HEK293 (cell line): Measurements from ENCODE around the gene MRPL4.
A peak's percentile ranks its signal among the peaks of the same experiment; 100 is the strongest.

Experiments
- FEZF1 ChIP-seq: fragments of 450-650 bp; formaldehyde crosslinking; IDR thresholded peaks from 2 replicates; pipeline ENCODE4 v1.5.1; 2016; ENCODE audit warnings: missing biosample characterization, missing genetic modification characterization
- HIC1 ChIP-seq: fragments of 450-650 bp; formaldehyde crosslinking; IDR thresholded peaks from 2 replicates; pipeline ENCODE4 v1.5.1; 2016; ENCODE audit warnings: missing biosample characterization, missing genetic modification characterization
- HOXC10 ChIP-seq: sonication (generic); formaldehyde crosslinking; IDR thresholded peaks from 2 replicates; pipeline ENCODE4 v1.8.1; 2023; ENCODE audit warnings: mild to moderate bottlenecking, missing genetic modification reagents
- HOXD13 ChIP-seq: sonication (generic); formaldehyde crosslinking; IDR thresholded peaks from 2 replicates; pipeline ENCODE4 v1.8.0; 2022; ENCODE audit warnings: missing genetic modification reagents, borderline replicate concordance
- MZF1 ChIP-seq: fragments of 450-650 bp; formaldehyde crosslinking; IDR thresholded peaks from 2 replicates; pipeline ENCODE4 v1.5.1; 2017; ENCODE audit warnings: missing biosample characterization, missing genetic modification characterization, borderline replicate concordance
- PRDM10 ChIP-seq: fragments of 450-650 bp; formaldehyde crosslinking; IDR thresholded peaks from 2 replicates; pipeline ENCODE4 v1.5.1; 2016; ENCODE audit warnings: missing biosample characterization, missing genetic modification characterization
- SCRT2 ChIP-seq: fragments of 450-650 bp; formaldehyde crosslinking; IDR thresholded peaks from 2 replicates; pipeline ENCODE4 v1.5.1; 2016; ENCODE audit warnings: missing biosample characterization, missing genetic modification characterization
- YY1 ChIP-seq: fragments of 450-650 bp; formaldehyde crosslinking; IDR thresholded peaks from 2 replicates; pipeline ENCODE4 v1.5.1; 2018; ENCODE audit warnings: missing biosample characterization, missing genetic modification characterization
- ZBTB11 ChIP-seq: fragments of 450-650 bp; formaldehyde crosslinking; conservative IDR thresholded peaks from 2 replicates; pipeline ENCODE4 v1.5.1; 2016; ENCODE audit warnings: low read depth, missing biosample characterization, missing genetic modification characterization
- ZFP69B ChIP-seq: fragments of 450-650 bp; formaldehyde crosslinking; IDR thresholded peaks from 2 replicates; pipeline ENCODE4 v1.5.1; 2016; ENCODE audit warnings: missing biosample characterization, missing genetic modification characterization
- ZNF146 ChIP-seq: fragments of 450-650 bp; formaldehyde crosslinking; IDR thresholded peaks from 2 replicates; pipeline ENCODE4 v1.5.1; 2016; ENCODE audit warnings: missing biosample characterization, missing genetic modification characterization
- ZNF155 ChIP-seq: fragments of 450-650 bp; formaldehyde crosslinking; IDR thresholded peaks from 2 replicates; pipeline ENCODE4 v1.5.1; 2016; ENCODE audit warnings: missing biosample characterization, missing genetic modification characterization
- ZNF202 ChIP-seq: fragments of 450-650 bp; formaldehyde crosslinking; IDR thresholded peaks from 2 replicates; pipeline ENCODE4 v1.5.1; 2016; ENCODE audit warnings: missing biosample characterization, missing genetic modification characterization, borderline replicate concordance
- ZNF223 ChIP-seq: fragments of 450-650 bp; formaldehyde crosslinking; IDR thresholded peaks from 2 replicates; pipeline ENCODE4 v1.5.1; 2016; ENCODE audit warnings: missing biosample characterization, missing genetic modification characterization
- ZNF280D ChIP-seq: fragments of 450-650 bp; formaldehyde crosslinking; IDR thresholded peaks from 2 replicates; pipeline ENCODE4 v1.5.1; 2016; ENCODE audit warnings: missing biosample characterization, missing genetic modification characterization
- ZNF404 ChIP-seq: fragments of 450-650 bp; formaldehyde crosslinking; IDR thresholded peaks from 2 replicates; pipeline ENCODE4 v1.5.1; 2017; ENCODE audit warnings: missing biosample characterization, missing genetic modification characterization
- ZNF416 ChIP-seq: fragments of 450-650 bp; formaldehyde crosslinking; IDR thresholded peaks from 2 replicates; pipeline ENCODE4 v1.5.1; 2016; ENCODE audit warnings: missing biosample characterization, missing genetic modification characterization
- ZNF48 ChIP-seq: fragments of 450-650 bp; formaldehyde crosslinking; IDR thresholded peaks from 2 replicates; pipeline ENCODE4 v1.5.1; 2016; ENCODE audit warnings: missing biosample characterization, missing genetic modification characterization
- ZNF549 ChIP-seq: fragments of 450-650 bp; IDR thresholded peaks from 2 replicates; pipeline ENCODE4 v1.5.1; 2018; ENCODE audit warnings: missing biosample characterization, missing genetic modification characterization, mild to moderate bottlenecking, inconsistent platforms, moderate library complexity
- ZNF571 ChIP-seq: fragments of 450-650 bp; formaldehyde crosslinking; IDR thresholded peaks from 2 replicates; pipeline ENCODE4 v1.5.0; 2017; ENCODE audit warnings: missing biosample characterization, missing genetic modification characterization
- ZNF585B ChIP-seq: fragments of 450-650 bp; formaldehyde crosslinking; IDR thresholded peaks from 2 replicates; pipeline ENCODE4 v1.5.1; 2016; ENCODE audit warnings: missing biosample characterization, missing genetic modification characterization
- ZNF596 ChIP-seq: fragments of 450-650 bp; IDR thresholded peaks from 2 replicates; pipeline ENCODE4 v1.5.0; 2018; ENCODE audit warnings: missing biosample characterization, mild to moderate bottlenecking, missing genetic modification characterization, moderate library complexity
- ZNF645 ChIP-seq: fragments of 450-650 bp; formaldehyde crosslinking; IDR thresholded peaks from 2 replicates; pipeline ENCODE4; 2016; ENCODE audit warnings: missing biosample characterization, missing genetic modification characterization
- ZNF658 ChIP-seq: fragments of 450-650 bp; formaldehyde crosslinking; IDR thresholded peaks from 2 replicates; pipeline ENCODE4; 2016; ENCODE audit warnings: missing biosample characterization, missing genetic modification characterization
- ZNF670 ChIP-seq: fragments of 450-650 bp; formaldehyde crosslinking; IDR thresholded peaks from 2 replicates; pipeline ENCODE4 v1.5.1; 2016; ENCODE audit warnings: missing biosample characterization, missing genetic modification characterization, low read depth
- ZNF747 ChIP-seq: fragments of 450-650 bp; formaldehyde crosslinking; IDR thresholded peaks from 2 replicates; pipeline ENCODE4 v1.5.1; 2016; ENCODE audit warnings: missing biosample characterization, missing genetic modification characterization
- ZNF777 ChIP-seq: fragments of 450-650 bp; formaldehyde crosslinking; IDR thresholded peaks from 2 replicates; pipeline ENCODE4 v1.5.1; 2017; ENCODE audit warnings: missing biosample characterization, missing genetic modification characterization, borderline replicate concordance
- ZNF791 ChIP-seq: fragments of 450-650 bp; formaldehyde crosslinking; IDR thresholded peaks from 2 replicates; pipeline ENCODE4 v1.5.1; 2016; ENCODE audit warnings: missing biosample characterization, missing genetic modification characterization

Gene MRPL4

GRCh38 chr19:10238172-10238783 is 13.7 kb upstream of the MRPL4 start (continued):
- TF ChIP-seq ZNF280D (tag by site-specific recombination) (no peak), YY1 (no peak), ZNF571 (tag by site-specific recombination) (no peak), HIC1 (tag by site-specific recombination) (no peak), ZNF670 (tag by site-specific recombination) (no peak), ZNF747 (tag by site-specific recombination) (no peak), ZNF658 (tag by site-specific recombination) (no peak), ZNF202 (tag by site-specific recombination) (no peak), SCRT2 (no peak), ZFP69B (tag by site-specific recombination) (peak; percentile 52; the same call in 1 of the 2 replicates), HOXD13 (no peak), ZNF777 (tag by site-specific recombination) (no peak), ZBTB11 (tag by site-specific recombination) (no peak), ZNF146 (tag by site-specific recombination) (peak; percentile 23; the same call in 1 of the 2 replicates), PRDM10 (tag by site-specific recombination) (no peak), ZNF404 (tag by site-specific recombination) (no peak), ZNF48 (tag by site-specific recombination) (no peak), ZNF791 (tag by site-specific recombination) (no peak), ZNF549 (tag by site-specific recombination) (no peak), FEZF1 (peak; percentile 95), MZF1 (tag by site-specific recombination) (no peak), ZNF596 (tag by site-specific recombination) (no peak), ZNF585B (tag by site-specific recombination) (no peak), ZNF645 (tag by site-specific recombination) (no peak), ZNF416 (no peak), ZNF155 (tag by site-specific recombination) (no peak), HOXC10 (CRISPR knock-in tag) (no peak), ZNF223 (tag by site-specific recombination) (no peak)
